Measurements from ENCODE around the gene SUSD2.
A peak's percentile ranks its signal among the peaks of the same experiment; 100 is the strongest.
"Not testable (repeated sequence)": the region's sequence is repeated elsewhere in the genome, so short reads cannot be mapped to it uniquely, and the experiment has no call there.

The SUSD2 gene

GRCh38 chr22:24188705-24189248, 7.5 kb downstream of the SUSD2 start:
- no peak for DNase-seq (ENCODE audit: low read depth)

GRCh38 chr22:24189249-24190158, 8.2 kb downstream of the SUSD2 start:
- DNase-seq (ENCODE audit: low read depth): peak; percentile 59

GRCh38 chr22:24190159-24190540, 8.9 kb downstream of the SUSD2 start:
- no peak for DNase-seq (ENCODE audit: low read depth)

- DNase-seq (ENCODE audit: low read depth): no peak
Measured at GRCh38 chr22:24190596-24191208, 9.4 kb downstream of the SUSD2 start.

- DNase-seq (ENCODE audit: low read depth): no peak
Measured at GRCh38 chr22:24191381-24191841, 10.1 kb downstream of the SUSD2 start.

GRCh38 chr22:24191893-24192292, 10.6 kb downstream of the SUSD2 start:
- DNase-seq (ENCODE audit: low read depth): no peak

- no peak for DNase-seq (ENCODE audit: low read depth)
Measured at GRCh38 chr22:24198682-24199052, 17.4 kb downstream of the SUSD2 start.

GRCh38 chr22:24200619-24201212, 19.4 kb downstream of the SUSD2 start:
- DNase-seq (ENCODE audit: low read depth): peak; percentile 83

GRCh38 chr22:24201681-24202614, 20.7 kb downstream of the SUSD2 start:
- peak; percentile 90 for DNase-seq (ENCODE audit: low read depth)

GRCh38 chr22:24203856-24204255, 22.6 kb downstream of the SUSD2 start:
- DNase-seq (ENCODE audit: low read depth): peak; percentile 60

GRCh38 chr22:24205438-24206195, 24.3 kb downstream of the SUSD2 start:
- no peak for DNase-seq (ENCODE audit: low read depth)

GRCh38 chr22:24206460-24207263, 25.4 kb downstream of the SUSD2 start:
- peak; percentile 82 for DNase-seq (ENCODE audit: low read depth)

GRCh38 chr22:24207264-24208011, 26.2 kb downstream of the SUSD2 start:
- peak; percentile 42 for DNase-seq (ENCODE audit: low read depth)

GRCh38 chr22:24208012-24208749, 26.9 kb downstream of the SUSD2 start:
- peak; percentile 100 for DNase-seq (ENCODE audit: low read depth)

GRCh38 chr22:24209016-24209415, 27.7 kb downstream of the SUSD2 start:
- no peak for DNase-seq (ENCODE audit: low read depth)

- no peak for DNase-seq (ENCODE audit: low read depth)
Measured at GRCh38 chr22:24209687-24210086, 28.4 kb downstream of the SUSD2 start.

- peak; percentile 66 for DNase-seq (ENCODE audit: low read depth)
Measured at GRCh38 chr22:24210409-24210808, 29.1 kb downstream of the SUSD2 start.

- not testable (repeated sequence) for DNase-seq (ENCODE audit: low read depth)
Measured at GRCh38 chr22:24211716-24212115, 30.4 kb downstream of the SUSD2 start.

All from amniotic epithelial cell (primary cell).